Cerebellar nuclear complex (tissue), 1 donor: ENCODE results near the gene ARHGEF28.

Source experiments
- DNase-seq, 2 experiments: peaks; one replicate each; lab custom pipeline; 2025; lab: John Stamatoyannopoulos, UW

Gene ARHGEF28

DNA sequence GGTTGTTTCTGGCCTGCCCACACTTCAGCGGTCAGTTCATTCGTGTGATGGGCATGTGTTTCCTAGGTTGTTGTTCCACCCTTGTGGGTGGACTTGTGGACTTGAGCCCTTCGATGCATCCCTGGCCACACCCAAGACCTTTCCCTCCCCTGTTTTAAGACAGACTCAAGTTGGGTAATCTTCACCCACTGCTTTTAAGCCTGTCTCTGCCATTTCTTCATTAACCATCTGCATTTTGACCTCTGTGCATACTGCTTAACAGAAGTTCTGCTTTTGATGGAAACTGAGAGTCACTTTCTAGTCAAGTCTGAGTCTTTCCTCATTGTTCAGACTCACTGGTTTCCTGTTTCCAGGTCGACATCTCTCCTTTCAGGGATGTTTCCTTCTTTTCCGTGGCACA, 233.7 kb downstream of the ARHGEF28 start:
- no peak for DNase-seq

DNA sequence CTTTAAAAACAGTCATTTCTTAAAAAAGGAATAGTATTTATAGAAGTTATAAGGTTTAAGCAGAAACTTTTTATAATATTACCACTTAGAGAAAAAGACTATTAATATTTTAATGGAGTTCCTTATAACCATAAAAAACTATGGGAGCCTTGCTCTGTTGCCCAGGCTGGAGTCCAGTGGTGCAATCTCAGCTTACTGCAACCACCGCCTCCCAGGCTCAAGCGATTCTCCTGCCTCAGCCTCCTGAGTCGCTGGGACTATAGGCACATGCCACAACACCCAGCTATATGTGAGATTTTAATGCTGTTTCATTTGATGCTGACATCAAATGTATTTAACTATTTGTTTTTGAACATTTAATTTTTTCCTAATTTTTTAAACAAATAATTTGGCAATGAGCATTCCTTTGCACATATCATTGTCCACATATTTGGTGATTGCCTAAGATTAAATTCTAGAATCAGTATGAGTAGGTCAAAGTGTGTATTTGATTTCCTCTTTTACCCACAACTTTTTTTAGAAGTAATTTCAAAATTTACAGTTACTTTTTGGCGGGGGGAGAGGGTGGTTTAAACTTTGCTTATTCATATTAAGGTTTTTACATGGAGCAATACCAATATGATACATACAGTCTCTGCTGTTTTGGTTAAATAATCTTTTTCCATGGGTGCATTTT, 235.5 kb downstream of the ARHGEF28 start:
- DNase-seq = no peak

DNA sequence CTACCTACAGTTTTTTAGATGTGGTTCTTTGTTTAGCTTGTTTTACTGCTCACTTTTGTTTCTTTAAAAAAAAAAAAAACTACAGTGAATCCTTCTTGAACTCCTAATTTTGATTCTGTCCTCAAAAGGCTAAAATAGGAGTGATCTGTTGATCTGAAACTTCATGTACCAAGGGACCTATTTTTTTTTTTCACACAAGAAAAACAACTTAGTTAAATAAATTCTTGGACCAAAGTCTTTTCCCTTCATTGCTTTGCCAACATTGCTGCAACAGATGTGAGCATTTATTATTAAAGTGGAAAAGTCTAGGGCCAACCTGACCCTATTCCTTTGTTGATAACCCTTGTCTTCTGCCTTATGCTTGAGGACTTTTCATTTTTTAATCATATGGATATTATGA, 236.8 kb downstream of the ARHGEF28 start:
- no peak for DNase-seq

DNA sequence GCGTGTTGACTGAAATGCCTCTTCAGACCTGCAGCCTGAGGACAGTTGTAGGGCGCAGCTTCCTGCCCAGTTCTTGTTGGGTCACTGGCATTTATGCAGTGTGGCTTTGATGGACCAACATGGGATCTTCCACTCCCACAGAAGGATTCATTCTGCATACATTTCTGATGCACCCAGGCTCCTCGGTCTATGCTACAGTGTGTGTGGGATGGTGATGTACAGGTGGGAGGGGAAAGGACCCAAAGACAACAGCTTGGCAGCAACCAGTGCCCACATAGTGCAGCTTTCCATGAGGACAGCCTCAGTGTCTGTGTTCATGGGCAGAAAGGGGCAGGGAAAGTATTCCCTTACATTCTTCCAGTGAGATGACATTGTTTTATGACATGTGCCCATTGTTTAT, 237.9 kb downstream of the ARHGEF28 start:
- DNase-seq = no peak

DNA sequence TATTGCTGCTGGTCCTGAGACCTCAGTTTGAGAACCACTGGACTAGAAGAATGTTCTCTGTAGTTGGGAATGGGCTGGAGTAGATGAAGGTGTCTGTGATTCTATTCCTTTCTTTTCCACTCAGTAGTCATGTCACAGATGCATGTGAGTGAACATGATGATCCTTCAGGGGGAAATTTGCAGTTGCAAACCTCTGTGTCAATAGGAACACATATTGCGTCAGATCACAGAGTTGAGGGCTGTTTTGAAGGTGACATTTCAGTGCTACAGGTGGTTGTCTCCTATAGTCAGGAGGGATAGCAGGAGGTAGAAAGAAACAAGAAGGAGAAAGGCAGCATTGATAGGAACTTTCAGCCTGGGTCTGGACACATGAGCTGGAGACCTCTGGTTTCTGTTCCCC, 239.3 kb downstream of the ARHGEF28 start:
- no peak for DNase-seq

DNA sequence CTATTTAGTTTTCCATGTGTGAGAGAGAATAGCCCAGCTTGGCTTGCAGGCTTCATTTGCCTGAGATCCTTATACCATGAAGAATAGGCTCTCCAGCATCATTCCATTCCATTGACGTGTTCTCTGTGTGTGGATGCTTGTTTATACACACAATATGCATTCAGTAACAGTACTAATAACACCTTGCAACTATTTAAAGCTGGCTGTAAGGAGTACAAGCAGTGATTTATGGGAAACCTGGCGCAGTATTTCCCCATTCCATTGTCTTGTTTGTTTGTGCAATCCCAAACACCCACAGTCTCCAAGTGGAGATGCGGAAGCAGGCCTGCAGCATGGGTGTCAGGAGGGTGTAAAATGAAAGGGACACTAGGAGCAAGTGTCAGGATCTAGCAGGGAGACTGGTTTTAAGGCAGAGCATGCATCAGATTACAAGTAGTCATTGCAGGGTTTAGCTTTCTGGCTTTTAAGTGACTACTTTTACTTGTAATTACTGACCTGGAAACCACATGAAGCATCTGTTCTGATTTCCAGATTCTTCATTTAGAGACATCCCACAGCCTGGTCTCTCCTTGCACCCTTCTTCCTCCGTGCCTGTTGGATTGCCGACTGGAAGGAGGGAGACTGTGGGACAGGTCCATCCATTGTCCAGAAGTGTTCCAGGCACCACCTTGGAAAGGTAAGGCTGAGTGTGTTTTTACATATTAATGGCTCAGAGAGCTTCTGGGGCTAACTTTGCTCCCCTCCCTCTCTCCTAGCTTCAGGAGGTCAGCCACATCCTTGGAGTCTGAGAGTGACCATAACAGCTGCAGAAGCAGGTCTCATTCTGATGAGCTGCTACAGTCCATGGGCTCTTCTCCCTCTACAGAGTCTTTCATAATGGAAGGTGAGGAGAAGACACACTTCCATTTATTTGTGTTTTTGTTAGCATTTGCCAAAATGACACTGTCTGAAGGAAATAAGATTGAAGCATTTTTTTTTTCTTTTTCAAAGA, 241.6 kb downstream of the ARHGEF28 start:
- no peak for DNase-seq

DNA sequence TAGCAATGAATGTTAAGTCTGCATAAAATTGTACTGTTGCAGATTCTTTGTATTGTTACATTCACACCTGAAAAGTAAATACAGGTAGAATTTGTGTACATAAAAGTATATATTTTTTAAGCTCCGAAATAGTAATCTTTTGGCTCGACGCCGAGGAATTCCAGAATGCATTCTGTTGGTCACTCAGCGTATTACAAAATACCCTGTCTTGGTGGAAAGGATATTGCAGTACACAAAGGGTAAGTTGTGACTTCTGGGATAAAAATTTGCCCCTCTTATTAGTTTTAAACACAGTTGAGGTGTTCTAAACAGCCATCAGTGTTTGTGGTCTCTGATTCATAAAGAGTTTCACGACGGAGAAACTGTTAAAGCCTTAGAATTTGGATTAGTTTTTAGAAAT, 257.6 kb downstream of the ARHGEF28 start:
- no peak for DNase-seq

DNA sequence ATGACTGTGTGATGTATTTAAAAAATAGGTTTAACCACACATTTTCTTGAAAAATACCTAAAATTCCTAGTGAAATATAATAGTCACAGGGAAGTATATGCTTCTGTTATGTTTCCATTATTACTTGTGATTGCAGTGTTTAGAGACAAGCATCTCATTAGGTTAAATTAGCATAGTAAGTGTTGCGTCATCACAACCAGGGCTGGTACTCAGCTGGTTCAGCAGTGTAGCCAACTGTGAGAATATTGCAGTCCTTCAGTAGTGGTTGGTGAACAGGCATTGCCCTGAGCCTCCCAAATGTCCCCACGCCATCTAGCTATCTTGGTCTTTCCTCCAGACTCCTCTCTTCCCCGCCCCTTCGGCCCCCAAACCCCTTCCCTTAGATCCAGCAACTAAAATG, 261.7 kb downstream of the ARHGEF28 start:
- no peak for DNase-seq

DNA sequence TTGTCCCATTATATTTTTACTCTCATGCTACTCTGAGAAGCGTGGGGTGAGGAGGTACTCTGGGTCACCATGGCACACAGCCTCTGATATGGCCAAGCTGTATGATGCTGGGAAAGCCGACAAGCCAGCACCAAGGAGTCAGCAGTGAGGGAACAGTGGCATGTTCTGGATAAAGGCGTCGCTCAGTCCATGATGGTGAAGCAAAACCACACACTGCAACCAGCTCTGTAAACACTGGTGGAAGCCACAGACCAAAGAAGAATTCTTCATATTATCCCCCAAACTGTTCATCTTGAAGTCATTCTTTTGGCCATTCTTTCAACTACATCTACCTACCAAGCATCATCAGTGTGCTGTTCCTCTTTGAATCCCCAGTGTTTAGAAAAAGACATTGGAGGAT, 264.6 kb downstream of the ARHGEF28 start:
- no peak for DNase-seq

DNA sequence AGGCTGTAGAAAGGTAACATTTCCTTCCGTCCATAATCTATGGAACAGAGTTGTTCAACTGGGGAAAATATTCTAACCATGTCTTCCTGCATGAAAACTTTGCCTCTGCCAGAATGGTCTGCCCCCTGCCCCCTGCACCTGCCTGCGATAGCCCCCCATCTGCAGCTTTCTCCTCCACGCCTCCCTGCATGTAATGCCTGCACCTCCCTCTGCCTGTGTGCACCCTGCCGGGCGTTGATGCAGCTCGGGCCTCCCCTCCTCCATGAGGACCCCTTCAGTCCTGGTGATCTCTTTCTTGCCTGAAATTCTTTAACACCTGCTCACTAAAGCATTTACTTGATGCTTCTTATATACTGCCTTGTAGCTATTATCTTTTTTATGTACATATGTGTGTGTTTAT, 266.2 kb downstream of the ARHGEF28 start:
- no peak for DNase-seq

DNA sequence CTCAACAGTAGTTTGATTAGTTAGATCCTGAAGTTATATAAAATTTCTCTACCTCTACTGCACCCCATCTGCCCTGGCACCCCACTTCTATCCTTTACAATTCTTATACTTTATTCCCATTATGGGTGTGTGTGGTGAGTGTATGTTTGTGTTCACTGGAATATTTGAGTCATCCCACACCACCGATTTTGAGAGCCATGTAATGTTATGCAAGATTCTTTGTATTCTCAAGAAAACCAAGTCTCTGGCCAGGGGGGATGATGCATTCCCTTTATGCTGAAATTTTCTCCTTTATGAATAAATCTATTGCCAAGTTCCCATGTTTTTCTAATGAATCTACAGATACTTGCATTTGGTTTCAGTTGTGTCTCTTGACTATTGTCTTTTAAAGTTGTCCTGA, 266.8 kb downstream of the ARHGEF28 start:
- no peak for DNase-seq

DNA sequence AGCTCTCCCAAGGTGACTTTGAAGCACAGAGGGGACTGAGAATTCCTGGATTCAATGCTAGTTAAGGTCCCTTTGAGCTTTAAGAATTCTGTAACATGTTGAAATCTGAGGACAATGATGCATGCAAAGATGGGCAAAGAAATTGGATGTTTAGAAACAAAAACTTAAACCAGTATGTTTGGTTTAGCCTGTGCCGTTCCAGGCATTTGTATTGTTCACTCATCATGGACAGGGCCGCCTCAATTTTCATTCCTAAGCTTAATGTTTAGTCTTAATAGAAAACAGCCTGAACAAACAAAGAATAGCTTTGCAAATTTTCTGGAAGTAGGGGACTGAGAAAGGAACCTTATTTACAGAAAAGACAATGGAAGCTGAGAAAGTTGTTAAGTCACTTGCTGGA, 267.8 kb downstream of the ARHGEF28 start:
- DNase-seq = no peak

DNA sequence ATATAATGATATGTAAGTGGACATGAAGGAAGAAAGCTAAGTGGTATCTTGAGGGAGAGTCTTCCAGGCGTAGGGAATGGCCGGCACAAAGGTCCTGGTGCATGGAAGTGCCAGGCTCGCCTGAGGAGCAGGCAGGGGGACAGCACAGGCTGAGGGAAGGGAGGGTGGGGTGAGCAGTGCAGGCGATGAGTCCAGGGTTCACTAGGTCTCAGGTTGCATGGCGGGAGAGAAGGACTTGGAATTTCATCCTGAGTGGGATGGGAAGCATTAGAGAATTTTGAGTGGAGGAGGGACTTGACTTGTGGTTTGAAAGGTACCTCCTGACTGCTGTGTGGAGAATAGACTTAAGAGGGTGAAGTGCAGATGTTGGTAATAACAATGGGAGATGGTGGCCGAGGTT, 268.9 kb downstream of the ARHGEF28 start:
- no peak for DNase-seq

DNA sequence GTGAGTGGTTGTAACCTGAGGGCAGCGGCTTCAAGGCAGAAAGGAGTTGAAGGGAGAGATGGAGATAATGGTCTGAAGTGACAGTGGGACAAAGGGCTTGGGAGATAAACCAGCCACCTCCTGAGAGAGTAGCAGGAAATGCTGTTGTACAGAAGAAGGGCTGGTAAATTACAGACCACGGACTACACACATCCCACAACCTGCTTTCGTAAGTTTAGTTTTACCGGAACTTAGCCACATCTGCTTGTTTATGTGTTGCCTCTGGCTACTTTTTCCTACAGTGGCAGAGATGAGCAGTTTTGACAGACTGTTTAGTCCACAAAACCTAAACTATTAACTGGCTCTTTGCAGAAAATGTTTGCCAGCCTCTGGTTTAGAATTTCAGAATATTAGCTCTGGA, 269.5 kb downstream of the ARHGEF28 start:
- DNase-seq = no peak

DNA sequence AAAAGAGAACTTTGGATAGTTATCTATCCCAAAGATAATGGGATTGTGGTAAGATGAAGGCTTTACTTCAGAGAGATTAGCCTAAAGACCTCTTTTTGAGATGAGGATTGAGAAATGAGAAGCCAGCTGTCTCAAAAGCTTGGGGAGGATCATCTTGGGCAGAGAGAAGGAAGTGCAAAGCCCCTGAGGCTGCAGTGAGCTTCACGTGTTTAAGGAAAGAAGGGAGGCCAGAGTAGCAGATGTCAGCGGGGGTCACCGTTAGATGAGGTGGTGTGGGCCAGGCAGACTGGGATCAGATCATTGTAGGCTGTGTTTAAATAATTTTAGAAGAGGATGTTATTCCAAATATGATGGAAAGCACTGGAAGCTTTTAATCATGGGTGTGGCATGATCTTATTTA, 270.1 kb downstream of the ARHGEF28 start:
- no peak for DNase-seq

DNA sequence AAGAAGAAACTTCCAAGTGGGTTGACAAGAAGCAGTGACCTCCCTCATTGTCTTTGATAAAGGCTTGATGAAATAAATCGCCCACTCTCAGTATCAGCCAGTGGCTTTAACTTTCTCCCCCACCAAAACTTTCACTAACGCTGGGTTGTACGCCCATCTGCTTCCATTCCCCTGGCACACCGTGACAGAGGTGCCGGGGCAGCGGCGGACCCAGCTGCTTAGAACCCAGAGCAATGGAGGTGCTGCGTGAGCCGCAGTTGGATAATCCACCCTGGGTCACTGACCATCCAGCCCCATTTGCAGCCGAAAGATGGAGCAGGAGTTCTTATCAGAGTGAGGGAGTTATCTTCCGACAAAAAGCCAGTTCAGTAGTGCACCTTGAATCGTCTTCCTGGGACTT, 270.7 kb downstream of the ARHGEF28 start:
- DNase-seq = no peak

DNA sequence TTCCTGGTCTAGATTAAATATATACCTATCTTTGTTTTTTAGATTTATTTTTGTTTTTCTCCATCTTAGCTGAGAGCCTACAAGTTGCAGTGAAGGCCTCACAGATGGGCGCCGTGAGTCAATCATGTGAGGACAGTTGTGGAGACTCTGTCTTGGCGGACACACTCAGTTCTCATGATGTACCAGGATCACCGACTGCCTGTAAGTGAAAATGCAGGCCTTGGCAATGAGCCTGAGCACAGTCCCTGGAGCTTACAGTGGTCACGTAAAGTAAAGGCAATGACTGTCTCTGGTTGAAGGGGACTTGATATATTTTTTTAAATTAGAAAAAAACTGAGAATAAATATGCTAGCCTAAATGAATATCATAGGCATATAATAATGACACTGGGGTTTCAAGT, 271.9 kb downstream of the ARHGEF28 start:
- DNase-seq = no peak

DNA sequence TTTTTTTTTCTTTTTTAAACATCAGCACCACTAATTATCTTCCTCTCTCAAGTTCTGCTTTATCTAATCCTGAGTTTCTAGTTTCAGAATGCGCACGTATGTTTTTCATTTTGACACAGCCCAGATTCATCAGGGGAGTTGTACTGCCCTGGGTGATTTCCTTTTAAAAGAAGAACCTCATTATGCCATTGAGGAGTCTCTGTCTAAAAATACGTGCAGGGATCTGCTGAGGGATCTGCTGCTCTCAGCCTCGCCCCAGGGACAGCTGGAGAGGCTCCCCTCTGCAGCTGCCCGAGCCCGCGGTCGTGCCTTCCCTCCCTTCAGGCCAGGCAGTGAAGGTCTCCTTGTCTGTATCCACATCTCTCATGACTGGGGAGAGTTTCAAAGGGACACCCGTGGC, 273.1 kb downstream of the ARHGEF28 start:
- no peak for DNase-seq

DNA sequence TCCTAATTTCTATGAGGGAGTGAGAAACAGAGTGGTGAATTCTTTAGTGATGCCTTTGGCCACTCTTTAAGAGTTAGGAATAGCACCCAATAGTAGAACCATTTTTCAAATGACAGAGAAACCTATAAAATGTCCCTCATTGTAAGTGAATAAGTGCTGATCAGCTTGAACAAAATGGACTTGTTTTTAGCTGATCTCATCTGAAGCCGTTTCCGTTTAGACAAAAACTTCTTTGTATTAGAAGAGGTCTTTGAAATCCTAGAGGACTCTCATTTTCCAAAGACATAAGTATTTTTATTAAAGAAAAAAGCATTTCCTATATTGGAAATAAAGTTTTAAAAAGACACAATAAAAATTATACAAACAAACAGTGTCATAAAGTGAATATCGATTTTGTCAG, 273.9 kb downstream of the ARHGEF28 start:
- no peak for DNase-seq

DNA sequence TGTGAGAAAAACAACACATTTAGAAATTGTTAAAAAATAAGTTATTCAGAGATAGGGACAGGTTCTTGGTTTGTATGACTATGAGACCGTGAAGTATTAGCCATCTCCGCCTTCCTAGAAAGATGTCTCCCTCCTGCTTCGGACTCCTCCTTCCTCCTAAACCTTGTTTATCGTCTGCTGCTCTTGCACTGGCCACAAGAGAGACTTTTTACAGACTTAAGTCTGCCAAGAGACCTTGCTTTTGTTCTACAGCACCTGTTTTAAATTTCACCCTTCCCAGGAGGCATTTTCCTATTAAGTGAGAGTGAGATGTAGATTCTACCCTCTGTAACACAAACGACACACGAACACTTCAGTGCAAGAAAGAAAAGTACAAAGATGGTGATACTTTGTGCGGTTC, 274.6 kb downstream of the ARHGEF28 start:
- no peak for DNase-seq

DNA sequence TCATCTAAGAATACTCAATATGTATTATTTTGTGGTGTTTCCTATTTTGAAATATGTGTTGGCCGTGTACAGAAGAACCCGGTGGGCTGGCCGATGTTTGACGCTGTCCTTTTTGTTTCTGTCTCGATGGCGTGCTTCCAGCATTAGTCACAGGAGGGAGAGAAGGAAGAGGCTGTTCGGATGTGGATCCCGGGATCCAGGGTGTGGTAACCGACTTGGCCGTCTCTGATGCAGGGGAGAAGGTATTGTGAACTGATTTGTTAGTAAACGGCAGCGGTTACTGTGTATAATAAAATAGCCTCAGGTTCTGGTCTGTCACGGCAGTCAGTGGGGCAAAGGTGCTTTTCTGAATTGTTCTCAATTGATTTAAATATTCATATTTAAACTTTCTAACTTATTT, 275.0 kb downstream of the ARHGEF28 start:
- DNase-seq = no peak

DNA sequence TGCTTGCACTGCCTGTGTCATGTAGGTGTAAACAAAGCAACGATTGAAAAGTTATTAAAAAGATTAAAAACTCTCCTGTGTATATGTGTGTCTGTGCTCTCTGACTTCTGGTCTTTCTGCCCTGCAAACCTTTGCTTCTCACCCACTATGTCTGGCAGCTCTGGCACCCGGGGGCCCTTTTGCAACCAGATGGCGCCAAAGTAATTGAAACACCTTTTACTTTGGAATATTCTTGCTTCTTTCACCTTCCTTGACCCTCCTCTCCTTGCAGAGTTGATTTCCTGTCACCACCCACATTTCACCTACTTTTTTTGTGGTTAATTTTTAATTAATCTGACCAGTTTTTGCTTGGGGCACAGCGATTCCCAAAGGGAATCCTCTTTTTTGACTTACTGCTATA, 275.5 kb downstream of the ARHGEF28 start:
- no peak for DNase-seq

DNA sequence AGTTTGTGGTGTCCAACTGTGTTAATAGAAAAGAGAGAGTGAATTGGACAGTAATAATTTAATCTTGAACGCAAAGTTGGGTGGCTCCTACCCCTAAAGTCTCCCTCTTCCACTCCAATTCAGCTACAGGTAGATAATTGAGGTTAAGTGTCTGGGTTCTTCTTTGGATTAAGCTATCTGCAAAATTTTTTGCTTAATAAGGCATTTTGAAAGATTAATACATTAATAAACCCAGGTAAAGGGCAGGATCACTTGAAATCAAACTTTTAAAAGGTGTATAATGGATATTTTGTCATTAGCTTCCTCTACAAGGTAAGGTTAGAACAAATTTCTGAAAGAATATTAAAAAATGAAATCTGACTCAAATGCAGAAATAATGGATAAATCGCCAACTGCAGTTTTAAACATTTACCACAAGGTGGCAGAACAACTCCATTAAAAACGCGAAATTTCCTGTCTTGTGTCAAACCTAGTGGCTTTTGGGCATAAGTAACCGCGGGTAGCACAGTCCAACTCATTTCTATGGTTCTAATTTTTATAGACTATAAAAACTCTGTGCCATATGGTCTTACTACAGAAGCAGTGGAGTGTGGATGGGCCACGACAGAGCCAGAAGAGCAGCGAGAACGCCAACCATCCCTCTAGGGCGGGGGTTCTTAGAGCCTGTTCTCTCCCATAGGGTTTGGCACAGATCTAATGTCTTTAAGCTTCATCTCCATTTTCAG, 276.5 kb downstream of the ARHGEF28 start:
- peak; percentile 48 to 72 for DNase-seq
